GM12872 (cell line): ENCODE results near the gene HARS2.

Experiments
- CTCF ChIP-seq: IDR thresholded peaks from 3 replicates; pipeline ENCODE4 v1.5.1; 2011; ENCODE audit warnings: low read depth, mild to moderate bottlenecking, low read length, moderate library complexity; ENCODE audit not compliant: insufficient read depth

HARS2 gene

GRCh38 chr5:140690376-140690932 lies 801 bp upstream of the HARS2 start:
- no peak for TF ChIP-seq CTCF

GRCh38 chr5:140694276-140694675 lies 3.0 kb downstream of the HARS2 start:
- no peak for TF ChIP-seq CTCF

GRCh38 chr5:140696891-140697492 lies 5.7 kb downstream of the HARS2 start:
- no peak for TF ChIP-seq CTCF

- no peak for TF ChIP-seq CTCF
Measured at GRCh38 chr5:140700177-140701144, 9.2 kb downstream of the HARS2 start, which contains the start of gene ZMAT2. ZMAT2 (plus strand) TSS chr5:140700447; CDS start chr5:140700461, 14 bp downstream.

GRCh38 chr5:140707812-140708211 lies 16.6 kb downstream of the HARS2 start:
- TF ChIP-seq CTCF, result no peak

GRCh38 chr5:140710899-140711552 lies 19.8 kb downstream of the HARS2 start:
- no peak for TF ChIP-seq CTCF

- no peak for TF ChIP-seq CTCF
Measured at GRCh38 chr5:140711794-140712193, 20.5 kb downstream of the HARS2 start.
